Thyroid gland (tissue), 4 donors: Measurements from ENCODE around the gene ENGASE. TPM values are rescaled to one million over a fixed set of nuclear protein-coding genes. Genes with fewer than 3 reads are reported as not detected.

Experiments
- DNase-seq, 2 donors: peaks; one replicate each; pipeline ENCODE4 v3.0.0-alpha.2; 2019
- H3K27ac ChIP-seq, 3 donors: fragments of 200-600 bp; sonication (generic); 1 replicate in 2 of 3; 2 replicates in 1 of 3; pipeline ENCODE4 v1.5.1; 2016 to 2019; ENCODE audit warnings: mild to moderate bottlenecking in 1 of 3, moderate library complexity in 1 of 3
- H3K27me3 ChIP-seq: fragments of 200-600 bp; sonication (generic); one replicate; pipeline ENCODE4 v1.5.1; 2019
- H3K36me3 ChIP-seq, 2 donors: fragments of 200-600 bp; sonication (generic); one replicate each; pipeline ENCODE4 v1.5.1; 2016 to 2019
- H3K4me1 ChIP-seq, 2 donors: fragments of 200-600 bp; sonication (generic); one replicate each; pipeline ENCODE4 v1.5.1; 2017 to 2019
- H3K4me3 ChIP-seq, 3 donors: fragments of 200-600 bp; sonication (generic); replicated peaks in 1 of 3; 1 replicate in 2 of 3; 2 replicates in 1 of 3; pipeline ENCODE4 v1.5.1; 2016; ENCODE audit warnings: mild to moderate bottlenecking in 1 of 3
- H3K9me3 ChIP-seq: fragments of 200-600 bp; sonication (generic); one replicate; pipeline ENCODE4 v1.5.1; 2017
- POLR2A ChIP-seq, 2 donors: fragments of 450-650 bp; IDR thresholded peaks; one replicate each; pipeline ENCODE4 v1.6.1; 2017; ENCODE audit warnings: antibody characterized with exemption in 2 of 2, mild to moderate bottlenecking in 2 of 2, moderate library complexity in 1 of 2
- WGBS, 2 donors: methylation state at CpG; one replicate each; pipeline ENCODE4 v1.1.5; 2017; 5-methylcytosine and 5-hydroxymethylcytosine counted together
- intact Hi-C: fragments of 100-400 bp; cut with DNase I; formaldehyde crosslinking; loops from one replicate; pipeline ENCODE4 v1.15.1; 2023
- total RNA-seq, 4 donors: library from RNA; depleted of rRNA; stranded (reverse); fragments of >200 nt; gene quantifications; one replicate each; pipeline ENCODE4 v1.2.3, GENCODE V29; 2016
- TF ChIP-seq, protein P1 (sequence below), 6 experiments: fragments of 200-600 bp in 3 of 6; fragments of 450-650 bp in 3 of 6; sonication (generic) in 3 of 6; IDR thresholded peaks; one replicate each; pipeline ENCODE4 v1.5.1; 2016 to 2019; ENCODE audit warnings: antibody characterized with exemption in 6 of 6, mild to moderate bottlenecking in 2 of 6, inconsistent platforms in 1 of 6, moderate library complexity in 1 of 6

The ENGASE gene
- total RNA-seq, 4 donors from 2014 or later = 23.9 to 37.1 (median 31.2) TPM

DNA sequence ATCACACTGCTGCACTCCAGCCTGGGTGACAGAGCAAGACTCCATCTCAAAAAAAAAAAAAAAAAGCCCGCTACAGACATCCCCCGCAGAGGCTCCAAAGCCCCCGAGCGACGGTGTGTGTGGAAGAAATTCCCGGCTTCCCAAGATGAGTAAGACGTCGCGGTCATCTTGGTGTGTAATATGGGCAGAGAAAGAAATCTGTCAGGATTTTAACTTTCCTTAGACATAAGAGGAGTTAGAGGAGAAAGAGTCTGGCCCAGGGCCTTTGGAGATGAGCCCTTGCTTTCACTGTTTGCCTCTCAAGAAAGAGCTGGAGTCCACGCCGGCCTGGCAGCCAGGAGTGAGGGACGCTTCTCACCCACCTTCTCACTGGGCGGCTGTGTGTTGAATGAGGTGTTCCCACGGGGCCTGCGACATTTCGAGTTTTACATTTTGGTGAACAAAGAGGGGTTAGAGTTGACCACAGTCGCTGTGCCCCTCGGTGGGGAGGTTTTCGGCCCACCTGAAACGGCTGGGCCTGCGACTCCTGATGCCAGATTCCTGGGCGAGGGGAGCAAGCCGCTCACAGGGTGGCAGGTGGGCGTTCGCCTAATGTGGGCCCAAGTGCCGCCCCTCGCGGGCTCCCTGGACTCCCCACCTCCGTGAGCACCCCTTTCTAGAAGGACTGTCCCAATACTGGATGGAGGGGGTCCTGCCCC is 32.8 kb upstream of the ENGASE start:
- intact Hi-C loops = no loop called here
- Histone ChIP-seq H3K4me1 (peaks cover 0 to 7% of the 10 kb centered on the region in 2 donors), H3K27me3 (no peaks in the 10 kb centered on the region), H3K9me3 (no peaks in the 10 kb centered on the region), H3K27ac (no peak overlapping the region), H3K36me3 (no peaks in the 10 kb centered on the region), H3K4me3 (no peak overlapping the region)
- TF ChIP-seq POLR2A (IDR thresholded peaks at IDR 0.05) = no peak
- TF ChIP-seq, protein P1, sequence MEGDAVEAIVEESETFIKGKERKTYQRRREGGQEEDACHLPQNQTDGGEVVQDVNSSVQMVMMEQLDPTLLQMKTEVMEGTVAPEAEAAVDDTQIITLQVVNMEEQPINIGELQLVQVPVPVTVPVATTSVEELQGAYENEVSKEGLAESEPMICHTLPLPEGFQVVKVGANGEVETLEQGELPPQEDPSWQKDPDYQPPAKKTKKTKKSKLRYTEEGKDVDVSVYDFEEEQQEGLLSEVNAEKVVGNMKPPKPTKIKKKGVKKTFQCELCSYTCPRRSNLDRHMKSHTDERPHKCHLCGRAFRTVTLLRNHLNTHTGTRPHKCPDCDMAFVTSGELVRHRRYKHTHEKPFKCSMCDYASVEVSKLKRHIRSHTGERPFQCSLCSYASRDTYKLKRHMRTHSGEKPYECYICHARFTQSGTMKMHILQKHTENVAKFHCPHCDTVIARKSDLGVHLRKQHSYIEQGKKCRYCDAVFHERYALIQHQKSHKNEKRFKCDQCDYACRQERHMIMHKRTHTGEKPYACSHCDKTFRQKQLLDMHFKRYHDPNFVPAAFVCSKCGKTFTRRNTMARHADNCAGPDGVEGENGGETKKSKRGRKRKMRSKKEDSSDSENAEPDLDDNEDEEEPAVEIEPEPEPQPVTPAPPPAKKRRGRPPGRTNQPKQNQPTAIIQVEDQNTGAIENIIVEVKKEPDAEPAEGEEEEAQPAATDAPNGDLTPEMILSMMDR (IDR thresholded peaks at IDR 0.05) = no peak
- WGBS, 2 donors = 77 to 90% methylated on average over 21 to 27 of the region's 29 CpGs
- no peak for DNase-seq

DNA sequence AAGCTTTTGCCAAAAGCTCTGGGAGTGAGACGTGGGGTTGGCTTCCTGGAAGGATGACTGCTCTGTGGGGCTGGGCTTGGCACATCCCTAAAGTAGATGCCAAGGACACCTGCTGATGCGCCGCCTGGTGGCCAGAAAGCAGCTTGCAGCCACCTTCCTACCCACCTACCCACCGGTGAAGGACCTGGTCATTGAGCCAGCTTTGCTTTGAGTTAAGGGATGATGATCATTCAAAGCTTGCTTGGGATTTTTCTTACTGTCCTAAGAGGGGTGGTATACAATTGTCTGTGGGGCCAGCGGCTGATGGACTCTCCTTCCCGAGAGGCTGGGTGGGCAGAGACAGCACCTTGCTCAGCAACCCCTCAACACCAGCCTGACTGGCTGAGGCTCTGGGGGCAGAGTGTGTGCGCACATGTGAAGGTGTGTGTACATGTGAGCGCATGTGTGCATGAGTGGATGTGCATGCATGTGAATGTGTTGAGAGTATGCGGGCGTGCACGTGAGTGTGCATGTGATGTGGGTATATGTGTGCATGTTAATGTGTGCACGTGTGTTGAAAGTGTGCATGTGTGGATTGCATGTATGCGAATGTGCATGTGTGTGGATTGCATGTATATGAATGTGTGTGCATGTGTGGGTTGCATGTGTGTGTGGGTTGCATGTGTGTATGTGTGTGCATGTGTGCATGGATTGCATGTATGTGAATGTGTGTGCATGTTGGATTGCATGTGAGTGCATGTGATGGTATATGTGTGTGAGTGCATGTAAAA is 32.0 kb upstream of the ENGASE start:
- 63 to 81% methylated on average over 10 to 13 of the region's 13 CpGs for WGBS, 2 donors
- TF ChIP-seq, protein P1 (IDR thresholded peaks at IDR 0.05) = peak; percentile 50 to 68 (median 62)
- TF ChIP-seq POLR2A (IDR thresholded peaks at IDR 0.05) = no peak
- H3K36me3 ChIP-seq = no peaks in the 10 kb centered on the region

DNA sequence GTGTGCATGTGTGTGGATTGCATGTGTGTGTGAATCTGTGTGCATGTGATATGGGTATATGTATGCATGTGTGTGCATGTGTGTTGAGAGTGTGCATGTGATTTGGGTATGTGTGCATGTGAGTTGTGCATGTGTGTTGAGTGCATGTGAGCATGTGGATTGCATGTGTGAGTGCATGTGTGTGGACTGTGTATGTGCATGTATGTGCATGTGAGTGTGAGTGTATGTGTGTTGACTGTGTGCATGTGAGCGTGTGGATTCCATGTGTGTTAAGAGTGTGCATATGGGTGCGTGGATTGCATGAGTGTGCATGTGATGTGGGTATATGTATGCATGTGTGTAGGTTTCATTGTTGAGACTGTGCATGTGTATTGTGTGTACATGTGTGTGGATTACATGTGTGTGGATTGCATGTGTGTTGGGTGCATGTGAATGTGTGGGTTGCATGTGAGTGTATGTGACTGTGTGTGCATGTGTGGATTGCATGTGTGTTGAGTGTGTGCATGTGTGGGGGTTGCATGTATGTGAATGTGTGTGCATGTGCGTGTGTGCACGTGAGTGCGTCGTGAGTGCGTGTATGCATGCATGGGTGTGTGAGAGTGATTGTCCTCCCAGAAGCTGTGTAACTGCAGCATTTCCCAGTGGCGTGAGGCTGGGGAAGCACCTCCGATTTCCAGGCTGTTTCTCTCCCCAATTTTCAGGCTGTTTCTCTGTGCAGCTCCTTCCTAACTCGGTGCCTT is 31.3 kb upstream of the ENGASE start:
- intact Hi-C loops = no loop called here
- Histone ChIP-seq H3K4me1 (peaks cover 0 to 11% of the 10 kb centered on the region in 2 donors), H3K4me3 (no peak overlapping the region), H3K27ac (no peak overlapping the region), H3K27me3 (no peaks in the 10 kb centered on the region), H3K36me3 (no peaks in the 10 kb centered on the region), H3K9me3 (no peaks in the 10 kb centered on the region)
- WGBS, 2 donors = 87 to 89% methylated on average over 10 of the region's 10 CpGs
- no peak for DNase-seq
- TF ChIP-seq, protein P1 (IDR thresholded peaks at IDR 0.05) = no peak
- TF ChIP-seq POLR2A (IDR thresholded peaks at IDR 0.05) = no peak

More for the DNA sequence above, 32.0 kb upstream of the ENGASE start:
- intact Hi-C loops = no loop called here
- Histone ChIP-seq H3K4me1 (peaks cover 0 to 7% of the 10 kb centered on the region in 2 donors), H3K4me3 (no peak overlapping the region), H3K27ac (no peak overlapping the region), H3K9me3 (no peaks in the 10 kb centered on the region), H3K27me3 (no peaks in the 10 kb centered on the region)
- DNase-seq = peak; percentile 62 to 66

DNA sequence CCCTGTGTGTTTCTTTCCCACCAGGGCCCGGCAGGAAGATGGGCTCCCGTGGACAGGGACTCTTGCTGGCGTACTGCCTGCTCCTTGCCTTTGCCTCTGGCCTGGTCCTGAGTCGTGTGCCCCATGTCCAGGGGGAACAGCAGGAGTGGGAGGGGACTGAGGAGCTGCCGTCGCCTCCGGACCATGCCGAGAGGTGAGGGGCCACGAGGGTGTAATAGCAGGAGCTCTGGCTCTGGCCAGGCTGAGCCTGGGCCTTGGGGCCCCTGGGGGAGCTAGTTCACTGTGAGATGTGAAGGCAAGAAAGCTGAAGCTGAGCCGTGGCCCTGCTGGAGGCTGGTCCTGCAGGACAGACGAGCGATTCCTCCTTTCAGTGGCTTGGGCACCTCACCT is 30.7 kb upstream of the ENGASE start:
- DNase-seq = no peak
- intact Hi-C loops = no loop called here
- TF ChIP-seq, protein P1 (IDR thresholded peaks at IDR 0.05) = no peak
- no peak for TF ChIP-seq POLR2A (IDR thresholded peaks at IDR 0.05)
- Histone ChIP-seq H3K9me3 (no peaks in the 10 kb centered on the region), H3K36me3 (no peaks in the 10 kb centered on the region), H3K4me3 (no peak overlapping the region), H3K27me3 (no peaks in the 10 kb centered on the region), H3K4me1 (peaks cover 0 to 15% of the 10 kb centered on the region in 2 donors), H3K27ac (no peak overlapping the region)
- WGBS, 2 donors = 52 to 65% methylated on average over 7 to 12 of the region's 12 CpGs
